GM12892 (cell line): ENCODE measurements around the gene PGRMC2.

Source experiments
- POLR2A ChIP-seq: IDR thresholded peaks from 2 replicates; pipeline ENCODE4 v1.6.1; 2011; ENCODE audit warnings: low read depth, low read length, control low read depth
- POLR2AphosphoS5 ChIP-seq: IDR thresholded peaks from 2 replicates; pipeline ENCODE4 v1.6.1; 2011; ENCODE audit warnings: low read depth, low read length, control low read depth
- TAF1 ChIP-seq: IDR thresholded peaks from 2 replicates; pipeline ENCODE4 v1.6.1; 2011; ENCODE audit warnings: low read depth, mild to moderate bottlenecking, control low read depth, low read length, borderline replicate concordance

DNA sequence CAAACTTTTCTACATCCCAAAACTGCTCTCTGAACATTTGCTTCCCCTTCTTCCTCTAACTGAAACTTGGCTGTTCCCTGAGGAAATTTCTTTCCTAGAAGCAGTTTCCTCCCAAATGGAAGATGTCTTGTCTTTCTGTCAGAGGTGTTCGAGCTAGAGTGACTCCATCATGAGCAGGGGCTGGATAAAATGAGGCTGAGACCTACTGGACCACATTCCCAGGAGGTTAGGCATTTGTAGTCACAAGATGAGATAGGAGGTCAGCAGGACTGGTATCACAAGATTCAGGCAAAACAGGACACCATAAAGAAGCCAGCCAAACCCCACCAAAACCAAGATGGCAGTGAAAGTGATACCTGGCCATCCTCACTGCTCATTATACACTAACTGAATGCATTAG lies 35.8 kb upstream of the PGRMC2 start:
- no peak for TF ChIP-seq POLR2AphosphoS5
- no peak for TF ChIP-seq POLR2A
- no peak for TF ChIP-seq TAF1
